Stimulated activated memory B cell treated with anti-CD40 and anti-IgM and Interleukin-4, amounts not matched to agents 10 μg/mL and 1 μg/mL and 100 μg/mL, for 72 hours (primary cell): ENCODE data around the gene PTCD3.

Experiments
- ATAC-seq: fragments of 150-1000 bp; cut with Tn5 transposase; 2 replicates; pipeline ENCODE4 v1.10.0; 2021
- H3K27ac Mint-ChIP-seq: one replicate; pipeline ENCODE4 v1.8.0; 2022; ENCODE audit warnings: mild to moderate bottlenecking, mixed read lengths
- H3K27me3 Mint-ChIP-seq: one replicate; pipeline ENCODE4 v1.8.0; 2022; ENCODE audit warnings: mixed read lengths
- H3K36me3 Mint-ChIP-seq: one replicate; pipeline ENCODE4 v1.8.0; 2022; ENCODE audit warnings: mixed read lengths
- H3K4me1 Mint-ChIP-seq: one replicate; pipeline ENCODE4 v1.8.0; 2022; ENCODE audit warnings: mixed read lengths
- H3K4me3 Mint-ChIP-seq: one replicate; pipeline ENCODE4 v1.8.0; 2022; ENCODE audit warnings: mild to moderate bottlenecking, moderate library complexity, mixed read lengths
- H3K9me3 Mint-ChIP-seq: one replicate; pipeline ENCODE4 v1.8.0; 2022; ENCODE audit warnings: mixed read lengths

Gene PTCD3

GRCh38 chr2:86157009-86157556, 51.0 kb downstream of the PTCD3 start:
- H3K4me3 Mint-ChIP-seq, result no peak overlapping the region
- ATAC-seq, result no peak
- no peaks in the 10 kb centered on the region for H3K9me3 Mint-ChIP-seq
- H3K27ac Mint-ChIP-seq, result no peak overlapping the region
- H3K27me3 Mint-ChIP-seq, result no peaks in the 10 kb centered on the region
- H3K4me1 Mint-ChIP-seq, result no peaks in the 10 kb centered on the region
- peaks cover 47% of the 10 kb centered on the region for H3K36me3 Mint-ChIP-seq

GRCh38 chr2:86158286-86158685, 52.3 kb downstream of the PTCD3 start:
- H3K4me1 Mint-ChIP-seq, result no peaks in the 10 kb centered on the region
- peaks cover 43% of the 10 kb centered on the region for H3K36me3 Mint-ChIP-seq
- no peak overlapping the region for H3K4me3 Mint-ChIP-seq
- no peak overlapping the region for H3K27ac Mint-ChIP-seq
- H3K9me3 Mint-ChIP-seq, result no peaks in the 10 kb centered on the region
- H3K27me3 Mint-ChIP-seq, result no peaks in the 10 kb centered on the region
- no peak for ATAC-seq

- no peak for ATAC-seq
- Mint-ChIP-seq H3K4me3 (no peak overlapping the region), H3K9me3 (no peaks in the 10 kb centered on the region), H3K4me1 (no peaks in the 10 kb centered on the region), H3K27ac (no peak overlapping the region), H3K27me3 (no peaks in the 10 kb centered on the region), H3K36me3 (peaks cover 39% of the 10 kb centered on the region)
These were observed 54.3 kb downstream of the PTCD3 start for GRCh38 chr2:86160156-86160952.

GRCh38 chr2:86170449-86170848, 64.4 kb downstream of the PTCD3 start:
- no peak for ATAC-seq
- H3K27ac Mint-ChIP-seq, result no peak overlapping the region
- no peak overlapping the region for H3K4me3 Mint-ChIP-seq
- peaks cover 55% of the 10 kb centered on the region for H3K36me3 Mint-ChIP-seq
- H3K27me3 Mint-ChIP-seq, result no peaks in the 10 kb centered on the region
- no peaks in the 10 kb centered on the region for H3K9me3 Mint-ChIP-seq
- H3K4me1 Mint-ChIP-seq, result peaks cover 20% of the 10 kb centered on the region

GRCh38 chr2:86171295-86171694, 65.3 kb downstream of the PTCD3 start:
- Mint-ChIP-seq H3K36me3 (peaks cover 60% of the 10 kb centered on the region), H3K27ac (peak overlapping the region; percentile 35), H3K27me3 (no peaks in the 10 kb centered on the region), H3K4me1 (peaks cover 29% of the 10 kb centered on the region), H3K9me3 (no peaks in the 10 kb centered on the region), H3K4me3 (no peak overlapping the region)
- ATAC-seq, result no peak

- ATAC-seq, result no peak
- peaks cover 32% of the 10 kb centered on the region for H3K4me1 Mint-ChIP-seq
- no peaks in the 10 kb centered on the region for H3K27me3 Mint-ChIP-seq
- peak overlapping the region; percentile 17 for H3K27ac Mint-ChIP-seq
- peaks cover 64% of the 10 kb centered on the region for H3K36me3 Mint-ChIP-seq
- H3K4me3 Mint-ChIP-seq, result no peak overlapping the region
- H3K9me3 Mint-ChIP-seq, result no peaks in the 10 kb centered on the region
These were observed 66.6 kb downstream of the PTCD3 start for GRCh38 chr2:86172610-86173009.

GRCh38 chr2:86174445-86174844, 68.4 kb downstream of the PTCD3 start:
- Mint-ChIP-seq H3K36me3 (peaks cover 53% of the 10 kb centered on the region), H3K4me1 (peaks cover 32% of the 10 kb centered on the region), H3K4me3 (no peak overlapping the region), H3K27me3 (no peaks in the 10 kb centered on the region), H3K9me3 (no peaks in the 10 kb centered on the region), H3K27ac (peak overlapping the region; percentile 72)
- ATAC-seq, result no peak

GRCh38 chr2:86175828-86176227, 69.8 kb downstream of the PTCD3 start:
- Mint-ChIP-seq H3K4me1 (peaks cover 32% of the 10 kb centered on the region), H3K27ac (peak overlapping the region; percentile 72), H3K4me3 (no peak overlapping the region), H3K9me3 (no peaks in the 10 kb centered on the region), H3K27me3 (no peaks in the 10 kb centered on the region), H3K36me3 (peaks cover 55% of the 10 kb centered on the region)
- ATAC-seq, result no peak

- no peaks in the 10 kb centered on the region for H3K9me3 Mint-ChIP-seq
- peaks cover 32% of the 10 kb centered on the region for H3K4me1 Mint-ChIP-seq
- ATAC-seq, result no peak
- no peak overlapping the region for H3K4me3 Mint-ChIP-seq
- peaks cover 50% of the 10 kb centered on the region for H3K36me3 Mint-ChIP-seq
- no peaks in the 10 kb centered on the region for H3K27me3 Mint-ChIP-seq
- H3K27ac Mint-ChIP-seq, result peak overlapping the region; percentile 72
These were observed 70.6 kb downstream of the PTCD3 start for GRCh38 chr2:86176597-86176996.

GRCh38 chr2:86185517-86186212, 79.6 kb downstream of the PTCD3 start:
- peak overlapping the region; percentile 32 for H3K4me3 Mint-ChIP-seq
- peak overlapping the region; percentile 93 for H3K27ac Mint-ChIP-seq
- no peaks in the 10 kb centered on the region for H3K27me3 Mint-ChIP-seq
- peaks cover 22% of the 10 kb centered on the region for H3K36me3 Mint-ChIP-seq
- H3K4me1 Mint-ChIP-seq, result peaks cover 55% of the 10 kb centered on the region
- H3K9me3 Mint-ChIP-seq, result no peaks in the 10 kb centered on the region
- no peak for ATAC-seq

GRCh38 chr2:86186431-86186830, 80.4 kb downstream of the PTCD3 start:
- no peaks in the 10 kb centered on the region for H3K27me3 Mint-ChIP-seq
- H3K4me1 Mint-ChIP-seq, result peaks cover 59% of the 10 kb centered on the region
- peak overlapping the region; percentile 93 for H3K27ac Mint-ChIP-seq
- H3K4me3 Mint-ChIP-seq, result no peak overlapping the region
- no peak for ATAC-seq
- H3K9me3 Mint-ChIP-seq, result no peaks in the 10 kb centered on the region
- peaks cover 27% of the 10 kb centered on the region for H3K36me3 Mint-ChIP-seq

- H3K27ac Mint-ChIP-seq, result no peak overlapping the region
- H3K4me3 Mint-ChIP-seq, result no peak overlapping the region
- ATAC-seq, result no peak
- H3K4me1 Mint-ChIP-seq, result peaks cover 64% of the 10 kb centered on the region
- H3K27me3 Mint-ChIP-seq, result no peaks in the 10 kb centered on the region
- H3K9me3 Mint-ChIP-seq, result no peaks in the 10 kb centered on the region
- peaks cover 33% of the 10 kb centered on the region for H3K36me3 Mint-ChIP-seq
These were observed 83.9 kb downstream of the PTCD3 start for GRCh38 chr2:86189782-86190416.
